Skin epidermis (tissue), 12 donors: ENCODE data around the gene PDE6H.

Experiments used
- H3K27ac ChIP-seq, 21 experiments: fragments of 200-600 bp; sonication (generic) in 11 of 21; one replicate each; pipeline ENCODE4 v1.5.0; 2020; ENCODE audit warnings: mild to moderate bottlenecking in 3 of 21, inconsistent platforms in 2 of 21, moderate library complexity in 2 of 21
- H3K4me3 ChIP-seq, 7 experiments: fragments of 200-600 bp; sonication (generic) in 2 of 7; one replicate each; pipeline ENCODE4 v1.5.0; 2020; ENCODE audit warnings: inconsistent platforms in 2 of 7, mild to moderate bottlenecking in 2 of 7, moderate library complexity in 1 of 7

PDE6H gene

DNA sequence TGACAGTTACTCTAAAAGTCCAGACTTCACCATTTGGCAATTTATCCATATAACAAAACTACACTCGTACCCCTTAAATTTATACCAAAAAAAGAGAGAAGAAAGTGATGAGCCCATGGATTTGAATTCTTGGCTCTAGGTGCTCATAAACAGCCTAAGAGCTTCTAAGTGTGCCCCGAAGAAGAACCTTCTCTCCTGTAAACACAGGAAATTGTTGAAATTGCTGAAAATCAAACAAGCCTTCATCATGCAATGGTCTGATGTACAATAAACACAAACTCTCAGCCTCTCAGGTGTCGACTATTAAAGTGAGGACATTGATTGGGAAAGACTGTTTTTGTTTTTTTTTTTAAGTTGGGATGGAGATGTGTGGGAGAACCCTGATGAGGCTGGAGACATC, 21.8 kb downstream of the PDE6H start:
- Histone ChIP-seq H3K4me3 (no peak overlapping the region), H3K27ac (no peak overlapping the region)

DNA sequence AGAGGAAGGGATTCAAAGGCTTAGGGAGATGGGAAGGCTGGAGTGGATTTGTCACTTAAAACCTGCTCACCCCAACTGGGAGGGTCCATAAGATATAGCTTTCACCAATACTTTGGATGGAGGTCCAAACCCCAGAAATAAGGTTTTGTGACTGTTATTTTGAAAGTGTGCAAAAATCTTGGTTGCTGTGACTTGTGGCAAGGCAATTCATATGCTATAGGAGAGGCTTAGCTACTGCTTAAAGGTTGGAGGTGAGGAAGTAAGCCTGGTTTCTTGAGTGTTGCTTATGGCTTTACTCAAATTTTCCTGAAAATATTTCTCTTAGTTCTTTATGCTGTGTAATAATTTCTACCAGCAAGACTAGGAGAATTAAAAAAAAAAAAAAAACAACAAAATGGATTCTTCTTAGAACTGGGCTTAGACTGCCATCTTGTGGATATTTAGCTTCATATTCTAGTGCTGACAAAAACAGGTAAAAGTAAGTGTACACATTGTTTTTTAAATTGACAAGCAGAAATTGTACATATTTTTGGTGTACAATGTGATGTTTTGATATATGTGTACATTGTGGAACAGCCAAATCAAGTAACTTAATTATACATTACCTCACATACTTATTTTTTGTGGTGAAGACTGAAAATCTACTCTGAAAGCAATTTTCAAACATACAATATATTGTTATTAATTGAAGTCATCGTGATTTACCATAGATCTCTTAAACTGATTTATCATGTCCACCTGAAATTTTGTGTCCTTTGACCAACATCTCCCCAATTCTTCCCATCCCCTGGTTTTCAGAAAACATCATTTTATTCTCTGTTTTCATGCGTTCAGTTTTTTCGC, 23.0 kb downstream of the PDE6H start:
- Histone ChIP-seq H3K4me3 (no peak overlapping the region), H3K27ac (no peak overlapping the region)

DNA sequence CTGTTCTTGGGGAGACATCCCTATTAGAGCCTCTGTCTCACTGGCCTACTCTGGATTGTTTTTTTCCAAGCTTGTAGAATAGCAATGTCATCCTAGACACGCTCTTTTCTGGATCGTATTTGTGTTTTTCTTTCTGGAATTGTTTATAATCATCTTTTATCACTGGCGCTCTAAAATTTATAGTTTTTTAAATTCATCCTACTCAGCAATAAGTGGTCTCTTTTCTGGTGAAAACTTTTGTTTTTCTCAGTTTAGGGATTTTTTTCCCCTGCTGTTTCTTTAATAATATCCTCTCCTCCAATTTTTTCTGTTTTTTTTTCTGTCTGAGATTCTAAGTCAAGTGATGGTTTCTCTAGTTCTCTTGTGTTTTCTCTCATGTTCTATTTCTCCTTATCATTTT, 25.2 kb downstream of the PDE6H start:
- no peak overlapping the region for H3K4me3 ChIP-seq
- no peak overlapping the region for H3K27ac ChIP-seq

DNA sequence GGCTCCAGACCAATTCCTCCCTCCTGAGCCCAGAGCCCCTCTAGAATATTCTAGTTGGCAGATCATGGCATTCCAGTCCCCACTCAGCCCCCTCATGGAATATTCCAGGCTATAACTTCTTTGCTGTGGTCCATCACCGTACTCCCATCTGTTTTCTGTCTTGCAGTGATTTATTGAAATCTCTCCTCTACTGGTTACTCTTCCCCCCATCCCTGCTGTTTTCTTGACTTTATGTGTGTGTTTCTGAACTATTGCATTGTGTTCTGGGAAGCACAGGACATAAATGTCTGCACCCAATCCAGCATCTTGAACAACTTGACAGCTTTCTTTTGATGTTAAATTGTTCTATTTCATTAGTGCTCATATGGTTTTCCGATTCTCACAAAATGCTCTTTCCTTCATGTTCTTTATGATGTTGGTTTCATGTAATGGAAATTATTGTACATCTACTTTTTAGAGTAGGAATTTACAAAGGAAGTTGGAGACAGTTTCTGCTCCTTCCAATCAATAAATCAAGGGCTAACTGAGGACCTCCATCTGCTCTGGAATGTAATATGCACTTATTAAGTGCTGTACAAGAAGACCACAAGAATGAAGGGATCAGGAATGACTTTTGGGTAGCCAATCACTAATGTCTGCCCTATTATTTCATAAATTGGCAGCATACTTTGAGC, 26.3 kb downstream of the PDE6H start:
- H3K4me3 ChIP-seq = no peak overlapping the region
- peak overlapping the region in 4 of 21 experiments; percentile 10 to 21 (median 12) for H3K27ac ChIP-seq

DNA sequence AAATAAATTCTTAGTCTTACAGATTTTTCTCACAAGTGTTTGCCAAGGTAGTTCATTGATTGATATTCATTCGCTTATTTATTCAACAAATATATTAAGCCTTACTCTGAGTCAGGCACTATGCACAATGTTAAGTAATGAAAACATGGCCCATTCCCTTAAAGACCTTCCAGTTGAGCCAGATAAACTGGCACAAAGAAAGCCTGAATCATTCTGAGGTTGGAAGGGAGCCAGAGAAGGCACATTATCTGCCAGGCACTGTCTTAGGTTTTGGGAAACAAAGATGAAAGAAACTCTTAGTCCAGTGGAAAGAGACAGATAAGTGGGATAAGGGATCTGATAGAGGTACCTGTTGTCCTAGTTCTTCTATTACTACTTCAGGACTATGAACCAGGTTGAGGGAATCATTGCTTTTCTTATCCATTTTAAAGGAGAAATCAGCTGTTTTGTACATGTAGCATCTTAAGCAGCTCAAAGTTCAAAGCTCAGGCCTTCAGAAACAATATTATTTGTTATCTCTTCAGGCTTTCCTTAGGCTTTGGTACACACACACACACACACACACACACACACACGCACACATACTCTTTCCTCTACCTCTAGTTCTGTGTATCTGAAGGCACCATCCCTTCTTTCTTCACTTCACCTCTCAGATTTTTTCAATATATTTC, 27.0 kb downstream of the PDE6H start:
- H3K27ac ChIP-seq = peak overlapping the region in 2 of 21 experiments; percentile 10 to 21

DNA sequence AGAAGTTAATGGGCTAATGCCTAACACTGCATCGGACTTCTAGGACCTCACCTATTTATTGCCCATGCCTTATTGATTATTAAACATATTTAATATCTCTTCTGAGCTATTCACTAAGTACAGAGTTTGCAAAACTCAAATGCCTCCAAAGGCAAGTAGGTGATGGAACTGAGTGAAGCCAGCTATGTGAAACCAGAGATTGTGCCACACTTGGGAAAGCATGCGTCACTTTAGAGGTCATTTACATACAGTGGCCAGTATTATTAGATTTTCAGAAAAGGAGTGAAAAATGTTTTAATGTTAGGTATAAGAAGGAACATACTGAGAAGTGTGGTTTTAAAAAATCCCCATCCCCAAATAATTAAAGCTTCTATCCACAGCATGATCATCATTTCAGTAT, 27.7 kb downstream of the PDE6H start:
- no peak overlapping the region for H3K27ac ChIP-seq
- no peak overlapping the region for H3K4me3 ChIP-seq

More for the DNA sequence above, 27.0 kb downstream of the PDE6H start:
- H3K4me3 ChIP-seq = no peak overlapping the region

DNA sequence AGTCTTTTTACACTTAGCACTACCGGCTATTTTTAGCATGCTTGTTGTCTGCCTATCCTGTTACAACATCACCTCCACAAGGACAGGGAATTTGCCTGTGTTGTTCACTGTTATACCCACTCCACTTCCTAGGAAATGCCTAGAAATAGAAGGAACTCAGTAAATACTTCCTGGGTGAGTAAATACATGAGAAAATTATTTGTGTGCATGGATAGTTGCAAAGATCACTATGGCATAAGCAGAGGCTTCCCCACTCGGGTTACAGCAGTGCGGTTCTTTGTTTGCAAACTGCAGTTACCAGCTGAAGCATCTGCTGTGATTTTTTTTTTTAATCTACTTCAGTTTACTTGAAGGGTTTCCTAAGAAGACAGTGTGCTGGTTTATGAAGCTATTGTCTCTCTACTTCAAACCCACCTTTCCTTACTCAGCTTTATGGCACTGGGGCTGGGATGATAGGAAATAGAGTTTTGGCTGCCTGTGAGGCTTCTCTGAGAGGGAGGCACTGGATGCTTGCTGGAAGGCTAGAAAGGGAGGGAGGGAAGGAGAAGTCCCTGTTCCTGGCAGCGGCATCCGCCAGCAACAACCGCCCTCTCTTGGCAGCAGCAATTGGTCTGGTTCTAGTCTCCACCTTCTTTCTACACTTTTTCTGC, 29.0 kb downstream of the PDE6H start:
- Histone ChIP-seq H3K27ac (no peak overlapping the region), H3K4me3 (no peak overlapping the region)

DNA sequence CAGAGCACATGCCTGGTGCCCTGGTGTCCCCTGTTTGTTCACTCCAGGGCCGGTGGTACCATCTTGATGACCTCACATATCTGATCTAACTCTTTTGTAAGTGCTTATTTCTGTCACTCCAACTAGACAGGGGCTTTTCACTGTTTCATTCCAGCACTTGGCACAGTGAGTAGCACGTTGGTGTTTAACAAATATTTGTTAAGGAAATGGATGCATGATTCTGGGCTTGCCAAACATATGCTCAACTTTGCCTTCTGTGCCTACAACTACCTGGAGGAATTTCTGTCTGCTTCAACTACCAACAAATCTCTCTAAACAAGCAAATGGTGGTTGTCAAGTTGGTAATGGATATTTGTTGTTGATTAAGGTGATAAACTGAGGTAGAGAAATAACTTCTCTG, 31.6 kb downstream of the PDE6H start:
- H3K27ac ChIP-seq = no peak overlapping the region
- no peak overlapping the region for H3K4me3 ChIP-seq

DNA sequence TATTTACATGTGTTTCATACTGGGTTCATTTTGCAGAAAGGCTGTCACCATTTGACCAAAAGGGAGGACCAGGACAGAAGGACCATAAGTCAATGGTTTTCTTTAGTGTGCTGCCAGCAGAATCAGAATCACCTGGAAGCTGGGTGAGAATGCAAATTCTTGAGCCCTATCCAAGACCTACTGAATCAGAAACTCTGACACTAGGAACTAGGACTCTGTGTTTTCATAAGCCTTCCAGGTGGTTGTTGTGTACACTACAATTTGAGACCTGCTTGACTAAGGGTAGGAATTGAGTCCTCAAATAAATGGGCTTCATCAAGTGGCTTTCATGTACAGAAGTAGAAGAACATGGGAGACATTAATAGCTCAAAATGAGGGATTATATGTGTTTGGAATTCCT, 32.2 kb downstream of the PDE6H start:
- no peak overlapping the region for H3K4me3 ChIP-seq

DNA sequence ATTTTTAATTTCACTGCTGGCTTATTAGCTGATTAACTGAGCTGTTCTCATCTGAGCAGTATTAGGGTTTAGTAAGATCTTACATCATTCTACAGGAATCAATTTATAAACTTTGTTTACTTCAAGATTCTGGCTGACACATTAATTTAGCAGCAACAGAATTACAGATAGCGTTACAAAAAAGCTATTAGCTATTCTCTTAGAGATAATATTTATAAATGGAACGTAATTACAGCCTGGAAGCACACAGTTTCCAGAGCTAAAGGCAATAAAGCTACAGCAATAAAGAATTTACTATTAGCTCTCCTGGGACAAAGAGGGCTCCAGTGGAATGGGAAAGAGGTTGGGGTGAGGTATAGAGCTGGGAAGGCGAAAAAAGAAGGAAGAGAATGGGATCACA, 34.7 kb downstream of the PDE6H start:
- peak overlapping the region in 1 of 21 experiments; percentile 20 for H3K27ac ChIP-seq
- H3K4me3 ChIP-seq = no peak overlapping the region

More for the DNA sequence above, 32.2 kb downstream of the PDE6H start:
- H3K27ac ChIP-seq = no peak overlapping the region

DNA sequence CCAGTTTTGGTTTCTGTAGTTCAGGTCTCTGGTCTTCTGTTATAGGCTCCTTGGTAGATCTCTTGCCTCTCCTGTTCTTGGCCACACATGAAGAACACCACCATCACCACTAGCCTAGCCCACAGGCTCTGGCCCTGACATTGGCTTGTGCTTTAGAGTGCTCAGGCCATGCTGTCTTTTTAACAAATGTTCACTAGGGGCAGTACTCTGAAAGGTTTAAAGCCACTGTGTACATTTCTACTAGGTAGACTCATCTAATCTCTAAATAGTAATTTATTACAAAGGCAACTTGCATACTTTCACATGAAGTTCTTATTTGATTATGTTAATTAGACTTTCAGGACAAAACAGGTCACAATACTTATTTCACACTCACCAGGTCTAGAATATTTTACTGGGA, 38.3 kb downstream of the PDE6H start:
- Histone ChIP-seq H3K4me3 (no peak overlapping the region), H3K27ac (no peak overlapping the region)

DNA sequence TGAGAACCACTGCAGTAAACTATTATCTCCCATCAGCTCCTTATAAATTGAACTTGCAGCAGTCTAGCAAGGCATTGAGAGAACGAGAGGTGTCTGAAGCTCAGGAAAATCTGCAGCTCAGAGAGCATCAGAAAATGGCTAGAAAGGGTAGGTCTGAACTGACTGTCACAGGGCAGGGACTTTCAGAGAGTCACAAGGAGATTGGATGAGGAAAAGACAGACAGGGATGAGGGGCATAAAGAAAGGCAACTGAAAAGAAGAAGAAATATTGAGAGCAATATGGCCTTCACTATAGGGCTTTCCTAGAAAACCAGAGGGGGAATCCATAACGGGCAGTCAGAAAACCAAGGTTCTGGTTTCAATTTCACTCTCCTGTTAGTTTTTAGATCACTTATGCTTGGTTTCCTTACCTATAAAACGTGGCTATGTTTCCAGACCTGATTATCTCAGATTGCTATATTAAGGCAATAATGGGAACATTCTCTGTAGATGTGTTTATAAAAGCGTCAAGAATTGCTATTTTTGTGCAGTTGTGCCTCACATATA, 40.9 kb downstream of the PDE6H start:
- Histone ChIP-seq H3K27ac (no peak overlapping the region), H3K4me3 (no peak overlapping the region)

DNA sequence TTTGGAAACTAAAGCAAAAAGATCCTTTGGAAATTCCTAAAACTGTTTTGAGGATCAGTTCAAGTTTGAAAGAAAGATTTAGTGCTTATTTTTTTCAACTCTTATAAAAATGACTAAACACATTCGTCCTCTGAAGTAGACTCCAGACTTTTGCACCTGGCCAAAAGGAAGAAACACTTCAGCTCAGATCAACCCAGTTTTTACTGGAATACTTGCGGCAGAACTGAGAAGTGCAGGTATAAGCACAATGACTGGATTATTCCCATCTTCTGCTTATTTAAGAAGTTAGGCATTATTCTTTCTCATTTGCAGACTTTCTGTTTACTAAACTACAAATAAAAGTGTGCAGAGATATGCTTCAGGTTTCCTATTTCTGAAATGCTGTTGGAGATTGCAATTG, 41.9 kb downstream of the PDE6H start:
- Histone ChIP-seq H3K4me3 (no peak overlapping the region), H3K27ac (no peak overlapping the region)

DNA sequence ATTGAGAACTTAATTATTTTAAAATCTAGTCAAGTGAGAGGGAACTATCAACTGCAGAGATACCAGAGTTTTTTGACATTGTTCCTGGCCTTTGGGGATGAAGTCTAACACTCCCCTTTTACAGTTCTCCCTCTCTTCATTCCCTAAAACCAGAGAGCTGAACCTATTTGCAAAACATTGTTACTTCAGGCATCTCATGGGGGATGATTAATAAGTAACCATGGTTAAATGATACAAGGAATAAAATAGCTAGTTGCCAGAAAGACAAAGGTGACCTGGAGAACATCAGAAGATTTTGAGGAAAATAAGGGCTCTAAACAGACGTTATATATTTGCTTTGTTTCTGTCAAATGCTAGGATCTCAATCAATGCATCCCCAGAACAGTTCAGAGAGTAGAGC, 42.3 kb downstream of the PDE6H start:
- Histone ChIP-seq H3K4me3 (no peak overlapping the region), H3K27ac (no peak overlapping the region)

DNA sequence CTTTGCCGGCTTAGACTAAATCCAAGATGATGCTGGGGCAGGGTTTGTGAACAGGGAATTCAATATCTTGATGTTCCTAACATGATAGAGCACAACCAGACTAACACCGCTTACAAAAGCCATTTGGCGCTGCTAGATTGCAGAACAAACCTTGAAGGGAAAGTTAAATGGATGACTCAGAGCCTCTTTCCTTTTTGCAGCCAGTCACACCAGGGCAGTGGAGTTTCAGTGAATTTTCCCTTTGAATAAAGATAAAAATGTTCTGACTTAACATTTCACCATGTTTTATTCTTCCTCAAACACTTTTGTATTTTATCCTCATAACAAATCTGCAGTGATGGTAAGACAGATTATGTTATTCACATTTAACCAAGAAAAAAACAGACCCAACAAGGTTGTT, 47.3 kb downstream of the PDE6H start:
- Histone ChIP-seq H3K4me3 (no peak overlapping the region), H3K27ac (no peak overlapping the region)
